Adrenal gland (tissue), 12 donors: ENCODE data around the gene IKZF3. TPM values are rescaled to one million over a fixed set of nuclear protein-coding genes. Genes with fewer than 3 reads are reported as not detected.

Experiments used
- DNase-seq, 7 donors: peaks; one replicate each; pipeline ENCODE4 v3.0.0-alpha.2; 2019 to 2020
- H3K27ac ChIP-seq, 5 donors: fragments of 200-600 bp; sonication (generic) in 4 of 5; 1 replicate in 3 of 5; 2 replicates in 2 of 5; pipeline versions ENCODE4 v1.5.1 to v1.8.0; 2016 to 2020; ENCODE audit warnings: mild to moderate bottlenecking in 1 of 5
- H3K27me3 ChIP-seq: fragments of 200-600 bp; 2 replicates; pipeline ENCODE4 v1.8.0; 2021
- H3K36me3 ChIP-seq, 2 donors: fragments of 200-600 bp; replicated peaks in 1 of 2; 1 replicate in 1 of 2; 2 replicates in 1 of 2; pipeline versions ENCODE4 v1.5.1 to v1.8.0; 2018 to 2022
- H3K4me1 ChIP-seq, 2 donors: fragments of 200-600 bp; replicated peaks in 1 of 2; 1 replicate in 1 of 2; 2 replicates in 1 of 2; pipeline versions ENCODE4 v1.5.1 to v1.8.0; 2018 to 2021
- H3K4me3 ChIP-seq, 4 donors: fragments of 200-600 bp; sonication (generic) in 3 of 4; one replicate each; pipeline ENCODE4 v1.5.1; 2016 to 2018
- H3K9me3 ChIP-seq, 3 donors: fragments of 200-600 bp; sonication (generic) in 1 of 3; replicated peaks in 1 of 3; 1 replicate in 2 of 3; 2 replicates in 1 of 3; pipeline versions ENCODE4 v1.5.1 to v1.8.0; 2016 to 2021
- CTCF ChIP-seq, 6 experiments: fragments of 450-650 bp in 4 of 6; fragments of 200-600 bp in 2 of 6; sonication (generic) in 1 of 6; IDR thresholded peaks; 1 replicate in 5 of 6; 2 replicates in 1 of 6; pipeline versions ENCODE4 v1.5.1 to v1.8.0; 2016 to 2021; ENCODE audit warnings: antibody characterized with exemption in 6 of 6, mild to moderate bottlenecking in 2 of 6, moderate library complexity in 1 of 6
- POLR2A ChIP-seq, 2 donors: fragments of 450-650 bp; IDR thresholded peaks; one replicate each; pipeline ENCODE4 v1.6.1; 2017; ENCODE audit warnings: antibody characterized with exemption in 2 of 2, mild to moderate bottlenecking in 2 of 2, moderate library complexity in 1 of 2
- WGBS, 4 donors: extraction: QIAGEN DNeasy Blood & Tissue Kit in 2 of 4; methylation state at CpG; one replicate each; pipeline versions ENCODE4 v1.1.5 to v1.1.7; 2013 to 2017; 5-methylcytosine and 5-hydroxymethylcytosine counted together
- intact Hi-C, 2 donors: fragments of 100-400 bp; cut with DNase I; formaldehyde crosslinking; loops; one replicate each; pipeline versions ENCODE4 v1.14.1 to v1.15.0; 2022 to 2023
- polyA plus RNA-seq, 3 donors: library from polyadenylated mRNA; stranded (reverse); fragments of 200-250 nt in 2 of 3; fragments of 350-450 nt in 1 of 3; fragmentation: Illumina TruSeq in 1 of 3; extraction: RNeasy Lipid Tissue Mini Kit (QIAGEN cat#74804) in 1 of 3; gene quantifications; one replicate each; pipeline ENCODE4 v1.2.3, GENCODE V29; 2013 to 2014
- total RNA-seq, 9 donors: library from RNA; depleted of rRNA in 4 of 9; stranded (reverse); fragments of >200 nt in 4 of 9; fragments of 120-200 nt in 1 of 9; fragmentation: NEBNext Ultra II Directional in 1 of 9; extraction: Animal tissue kit (Norgen Biotek cat#: 25700) in 1 of 9; gene quantifications; one replicate each; pipeline versions ENCODE4 v1.1.0 to v1.2.4, GENCODE V29; 2013 to 2023
- donor health status: healthy with polysubstance abuse.
- donor health status: Bipolar disorder and iron deficiency.
- donor health status: DM: yes; HTN: yes; CAD: no.
- donor health status: DM: no; HTN: no; CAD: no.
- donor health status: DM: no; HTN: no; CAD: no.
- donor health status: DM: yes; HTN: yes; CAD: no.

IKZF3 gene
- total and polyA plus RNA-seq, 12 donors = 0.06 to 3.6 (median 0.86) TPM

GRCh38 chr17:39800540-39800939 lies 63.6 kb downstream of the IKZF3 start:
- no peak for TF ChIP-seq POLR2A (IDR thresholded peaks at IDR 0.05)
- no peak for TF ChIP-seq CTCF (IDR thresholded peaks at IDR 0.05)
- Histone ChIP-seq H3K9me3 (no peaks in the 10 kb centered on the region), H3K36me3 (no peaks in the 10 kb centered on the region), H3K27ac (no peak overlapping the region), H3K4me3 (no peak overlapping the region), H3K4me1 (no peaks in the 10 kb centered on the region), H3K27me3 (peaks cover 10% of the 10 kb centered on the region)
- intact Hi-C loops = no loop called here
- 32 to 62% (median 45%) methylated on average over 1 of the region's 1 CpG for WGBS, 4 donors
- no peak for DNase-seq

- WGBS, 4 donors = 53 to 83% (median 71%) methylated on average over 1 of the region's 1 CpG
- H3K36me3 ChIP-seq = no peaks in the 10 kb centered on the region
- no peak for TF ChIP-seq POLR2A (IDR thresholded peaks at IDR 0.05)
- TF ChIP-seq CTCF (IDR thresholded peaks at IDR 0.05) = no peak
- no peak overlapping the region for H3K4me3 ChIP-seq
- no peak for DNase-seq
- no peak overlapping the region for H3K27ac ChIP-seq
- H3K4me1 ChIP-seq = no peaks in the 10 kb centered on the region
- intact Hi-C loops = no loop called here
- H3K9me3 ChIP-seq = no peaks in the 10 kb centered on the region
- peaks cover 10% of the 10 kb centered on the region for H3K27me3 ChIP-seq
Observed at GRCh38 chr17:39799395-39799794, 64.7 kb downstream of the IKZF3 start.

GRCh38 chr17:39794249-39794970 lies 69.7 kb downstream of the IKZF3 start:
- no peak for DNase-seq
- no peak for TF ChIP-seq POLR2A (IDR thresholded peaks at IDR 0.05)
- TF ChIP-seq CTCF (IDR thresholded peaks at IDR 0.05) = no peak
- Histone ChIP-seq H3K27me3 (peaks cover 1% of the 10 kb centered on the region), H3K4me3 (no peak overlapping the region), H3K4me1 (no peaks in the 10 kb centered on the region), H3K36me3 (no peaks in the 10 kb centered on the region), H3K9me3 (no peaks in the 10 kb centered on the region), H3K27ac (no peak overlapping the region)
- intact Hi-C loops = no loop called here
- 75 to 84% (median 78%) methylated on average over 2 of the region's 2 CpGs for WGBS, 4 donors

- H3K36me3 ChIP-seq = no peaks in the 10 kb centered on the region
- H3K4me1 ChIP-seq = no peaks in the 10 kb centered on the region
- intact Hi-C loops = no loop called here
- 45 to 56% (median 52%) methylated on average over 3 of the region's 3 CpGs for WGBS, 4 donors
- H3K27ac ChIP-seq = no peak overlapping the region
- no peaks in the 10 kb centered on the region for H3K9me3 ChIP-seq
- DNase-seq = no peak
- no peak overlapping the region for H3K4me3 ChIP-seq
- TF ChIP-seq POLR2A (IDR thresholded peaks at IDR 0.05) = no peak
- no peak for TF ChIP-seq CTCF (IDR thresholded peaks at IDR 0.05)
- peaks cover 3% of the 10 kb centered on the region for H3K27me3 ChIP-seq
Observed at GRCh38 chr17:39793301-39793872, 70.7 kb downstream of the IKZF3 start.
